HEK293 (cell line): ENCODE results near the gene TTC39C.
"Not testable (repeated sequence)": the region's sequence is repeated elsewhere in the genome, so short reads cannot be mapped to it uniquely, and the experiment has no call there.

Experiments used
- CTCF ChIA-PET: fragments of 350-600 bp; formaldehyde crosslinking; extraction: SDS; loops from one replicate; lab custom pipeline; 2021; ENCODE audit warnings: antibody characterized with exemption; lab: Yijun Ruan, JAX
- POLR2A ChIA-PET: fragments of 300-600 bp; formaldehyde crosslinking; extraction: SDS; loops from one replicate; lab custom pipeline; 2020; ENCODE audit warnings: antibody characterized with exemption, inconsistent platforms; lab: Yijun Ruan, JAX
- H3K27ac ChIP-seq: fragments of 200-500 bp; sonication (Bioruptor generic); 2 replicates; pipeline ENCODE4 v1.5.1; 2014; ENCODE audit warnings: low read depth, low read length, control low read depth, inconsistent platforms; ENCODE audit errors: extremely low read depth
- H3K36me3 ChIP-seq, 2 experiments: fragments of 200-500 bp in 1 of 2; sonication (Bioruptor generic) in 1 of 2; 1 replicate in 1 of 2; 2 replicates in 1 of 2; pipeline ENCODE4 v1.5.1; 2014 to 2017; ENCODE audit warnings: inconsistent platforms in 2 of 2, low read length in 2 of 2; ENCODE audit not compliant: control insufficient read depth in 2 of 2, insufficient read depth in 1 of 2
- H3K4me1 ChIP-seq: fragments of 200-500 bp; sonication (Bioruptor generic); 2 replicates; pipeline ENCODE4 v1.5.1; 2014; ENCODE audit warnings: mild to moderate bottlenecking, low read length, inconsistent platforms; ENCODE audit not compliant: control insufficient read depth, insufficient read depth
- H3K4me3 ChIP-seq: 2 replicates; pipeline ENCODE4 v1.5.1; 2011; ENCODE audit warnings: low read depth, mild to moderate bottlenecking, control low read depth, low read length, moderate library complexity
- H3K9me3 ChIP-seq: fragments of 200-500 bp; sonication (Bioruptor generic); 2 replicates; pipeline ENCODE4 v1.5.1; 2014; ENCODE audit warnings: low read depth, low read length, inconsistent platforms; ENCODE audit not compliant: control insufficient read depth, insufficient read depth
- HOXD13 ChIP-seq: sonication (generic); formaldehyde crosslinking; IDR thresholded peaks from 2 replicates; pipeline ENCODE4 v1.8.0; 2022; ENCODE audit warnings: missing genetic modification reagents, borderline replicate concordance
- MYNN ChIP-seq: fragments of 450-650 bp; formaldehyde crosslinking; IDR thresholded peaks from 2 replicates; pipeline ENCODE4 v1.5.1; 2016; ENCODE audit warnings: missing biosample characterization, missing genetic modification characterization, borderline replicate concordance
- PRDM1 ChIP-seq: fragments of 450-650 bp; formaldehyde crosslinking; IDR thresholded peaks from 2 replicates; pipeline ENCODE4; 2016; ENCODE audit warnings: missing biosample characterization, missing genetic modification characterization
- PRDM2 ChIP-seq: fragments of 450-650 bp; formaldehyde crosslinking; IDR thresholded peaks from 2 replicates; pipeline ENCODE4 v1.5.1; 2016; ENCODE audit warnings: missing biosample characterization, missing genetic modification characterization, borderline replicate concordance
- RBAK ChIP-seq: fragments of 450-650 bp; formaldehyde crosslinking; IDR thresholded peaks from 2 replicates; pipeline ENCODE4 v1.5.1; 2016; ENCODE audit warnings: missing biosample characterization, missing genetic modification characterization
- ZNF146 ChIP-seq: fragments of 450-650 bp; formaldehyde crosslinking; IDR thresholded peaks from 2 replicates; pipeline ENCODE4 v1.5.1; 2016; ENCODE audit warnings: missing biosample characterization, missing genetic modification characterization
- ZNF24 ChIP-seq: fragments of 450-650 bp; formaldehyde crosslinking; IDR thresholded peaks from 2 replicates; pipeline ENCODE4 v1.5.1; 2016; ENCODE audit warnings: missing biosample characterization, missing genetic modification characterization
- ZNF548 ChIP-seq: fragments of 450-650 bp; formaldehyde crosslinking; IDR thresholded peaks from 2 replicates; pipeline ENCODE4 v1.5.1; 2016; ENCODE audit warnings: missing biosample characterization, missing genetic modification characterization
- ZNF580 ChIP-seq: fragments of 450-650 bp; formaldehyde crosslinking; IDR thresholded peaks from 2 replicates; pipeline ENCODE4 v1.5.1; 2016; ENCODE audit warnings: missing biosample characterization, missing genetic modification characterization
- ZNF670 ChIP-seq: fragments of 450-650 bp; formaldehyde crosslinking; IDR thresholded peaks from 2 replicates; pipeline ENCODE4 v1.5.1; 2016; ENCODE audit warnings: missing biosample characterization, missing genetic modification characterization, low read depth
- ZNF843 ChIP-seq: fragments of 450-650 bp; formaldehyde crosslinking; IDR thresholded peaks from 2 replicates; pipeline ENCODE4 v1.5.1; 2016; ENCODE audit warnings: missing biosample characterization, missing genetic modification characterization
- ZSCAN23 ChIP-seq: fragments of 450-650 bp; formaldehyde crosslinking; IDR thresholded peaks from 2 replicates; pipeline ENCODE4 v1.5.1; 2016; ENCODE audit warnings: missing biosample characterization, missing genetic modification characterization
- TF ChIP-seq, protein P1 (sequence below): fragments of 450-650 bp; formaldehyde crosslinking; IDR thresholded peaks from 2 replicates; pipeline ENCODE4 v1.5.1; 2016; ENCODE audit warnings: missing biosample characterization, missing genetic modification characterization

The TTC39C gene

GRCh38 chr18:24140697-24141096 is 126.1 kb downstream of the TTC39C start:
- peaks cover 14 to 22% of the 10 kb centered on the region in 2 experiments for H3K36me3 ChIP-seq
- H3K27ac ChIP-seq, result no peak overlapping the region
- no peaks in the 10 kb centered on the region for H3K9me3 ChIP-seq
- H3K4me1 ChIP-seq, result peaks cover 4% of the 10 kb centered on the region
- CTCF ChIA-PET, result interaction anchor here (0.6 kb wide), 1 partner anchor 345 kb away, joined by 3 read pairs; no protein-coding TSS in a partner anchor
- POLR2A ChIA-PET, result interaction anchor here (0.6 kb wide), 2 partner anchors 57 to 96 kb away, joined by 4 to 5 read pairs; no protein-coding TSS in a partner anchor
- H3K4me3 ChIP-seq, result no peak overlapping the region
- TF ChIP-seq ZNF146, result peak; percentile 56
- no peak for TF ChIP-seq ZSCAN23
- TF ChIP-seq ZNF580 (tag by site-specific recombination), result 0 out of 2 replicates have a peak, but pooled peaks have one; percentile 40

- Histone ChIP-seq H3K36me3 (peaks cover 18 to 39% of the 10 kb centered on the region in 2 experiments), H3K9me3 (no peaks in the 10 kb centered on the region; the same call in 1 of the 2 replicates), H3K27ac (no peak overlapping the region), H3K4me3 (no peak overlapping the region), H3K4me1 (peaks cover 4% of the 10 kb centered on the region; the same call in 1 of the 2 replicates)
- CTCF ChIA-PET, result interaction anchor here (2.1 kb wide), 1 partner anchor 34 kb away, joined by 6 read pairs; no protein-coding TSS in a partner anchor
- TF ChIP-seq PRDM2 (no peak), HOXD13 (CRISPR knock-in tag) (no peak), ZNF843 (no peak), ZNF548 (no peak), ZNF24 (tag by site-specific recombination) (no peak), ZNF670 (no peak), RBAK (tag by site-specific recombination) (no peak), PRDM1 (no peak), MYNN (tag by site-specific recombination) (no peak)
- TF ChIP-seq, protein P1, sequence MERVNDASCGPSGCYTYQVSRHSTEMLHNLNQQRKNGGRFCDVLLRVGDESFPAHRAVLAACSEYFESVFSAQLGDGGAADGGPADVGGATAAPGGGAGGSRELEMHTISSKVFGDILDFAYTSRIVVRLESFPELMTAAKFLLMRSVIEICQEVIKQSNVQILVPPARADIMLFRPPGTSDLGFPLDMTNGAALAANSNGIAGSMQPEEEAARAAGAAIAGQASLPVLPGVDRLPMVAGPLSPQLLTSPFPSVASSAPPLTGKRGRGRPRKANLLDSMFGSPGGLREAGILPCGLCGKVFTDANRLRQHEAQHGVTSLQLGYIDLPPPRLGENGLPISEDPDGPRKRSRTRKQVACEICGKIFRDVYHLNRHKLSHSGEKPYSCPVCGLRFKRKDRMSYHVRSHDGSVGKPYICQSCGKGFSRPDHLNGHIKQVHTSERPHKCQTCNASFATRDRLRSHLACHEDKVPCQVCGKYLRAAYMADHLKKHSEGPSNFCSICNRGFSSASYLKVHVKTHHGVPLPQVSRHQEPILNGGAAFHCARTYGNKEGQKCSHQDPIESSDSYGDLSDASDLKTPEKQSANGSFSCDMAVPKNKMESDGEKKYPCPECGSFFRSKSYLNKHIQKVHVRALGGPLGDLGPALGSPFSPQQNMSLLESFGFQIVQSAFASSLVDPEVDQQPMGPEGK, result no peak
- POLR2A ChIA-PET, result interaction anchor here (0.6 to 0.7 kb wide), 2 partner anchors 9 to 1459 kb away, joined by 4 to 5 read pairs; no protein-coding TSS in a partner anchor
Measured at GRCh38 chr18:24142376-24142775, 127.8 kb downstream of the TTC39C start.

DNA sequence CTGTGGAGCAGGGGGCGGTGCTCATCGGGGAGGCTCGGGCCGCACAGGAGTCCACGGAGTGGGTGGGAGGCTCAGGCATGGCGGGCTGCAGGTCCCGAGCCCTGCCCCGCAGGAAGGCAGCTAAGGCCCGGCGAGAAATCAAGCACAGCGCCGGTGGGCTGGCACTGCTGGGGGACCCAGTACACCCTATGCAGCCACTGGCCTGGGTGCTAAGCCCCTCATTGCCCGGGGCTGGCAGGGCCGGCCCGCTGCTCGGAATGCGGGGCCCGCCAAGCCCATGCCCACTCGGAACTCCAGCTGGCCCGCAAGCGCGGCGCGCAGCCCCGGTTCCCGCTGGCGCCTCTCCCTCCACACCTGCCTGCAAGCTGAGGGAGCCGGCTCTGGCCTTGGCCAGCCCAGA is 135.0 kb downstream of the TTC39C start:
- peaks cover 4 to 50% of the 10 kb centered on the region in 2 experiments; a peak in 2 of 3 replicates for H3K36me3 ChIP-seq
- POLR2A ChIA-PET, result interaction anchor here (2.9 to 3.2 kb wide), 2 partner anchors 10 kb away, joined by 21 to 23 read pairs; partner anchors contain the start of gene CABYR
- H3K9me3 ChIP-seq, H3K4me1 ChIP-seq, H3K27ac ChIP-seq, CTCF ChIA-PET, H3K4me3 ChIP-seq: not testable (repeated sequence)
